HG03060 (cell line): ENCODE measurements around the gene C1orf232.

Source experiments
- ATAC-seq: cut with Tn5 transposase; IDR thresholded peaks from one replicate; pipeline ENCODE4 v1.9.1; 2021; ENCODE audit warnings: low read depth, moderate number of reproducible peaks; ENCODE audit not compliant: unreplicated experiment

The C1orf232 gene

GRCh38 chr1:26158908-26159742 lies 9.6 kb downstream of the C1orf232 start, which contains the start of gene FAM110D:
TSS of gene FAM110D (plus strand) at chr1:26159079. CDS start at chr1:26161292, 2,213 bp downstream.
- no peak for ATAC-seq

- ATAC-seq = no peak
Measured at GRCh38 chr1:26158271-26158907, 10.4 kb downstream of the C1orf232 start.

- ATAC-seq = no peak
Measured at GRCh38 chr1:26156285-26157038, 12.3 kb downstream of the C1orf232 start.

GRCh38 chr1:26155370-26156284 lies 13.1 kb downstream of the C1orf232 start:
- ATAC-seq = no peak

- ATAC-seq = no peak
Measured at GRCh38 chr1:26154750-26155149, 14.0 kb downstream of the C1orf232 start.

GRCh38 chr1:26153966-26154532 lies 14.7 kb downstream of the C1orf232 start:
- no peak for ATAC-seq

GRCh38 chr1:26148887-26149286 lies 19.9 kb downstream of the C1orf232 start:
- ATAC-seq = no peak

- no peak for ATAC-seq
Measured at GRCh38 chr1:26145960-26146294, 22.8 kb downstream of the C1orf232 start.

- ATAC-seq = no peak
Measured at GRCh38 chr1:26145041-26145959, 23.5 kb downstream of the C1orf232 start.

- ATAC-seq = no peak
Measured at GRCh38 chr1:26142159-26142558, 26.6 kb downstream of the C1orf232 start.

- ATAC-seq = no peak
Measured at GRCh38 chr1:26138974-26139558, 29.7 kb downstream of the C1orf232 start.

- no peak for ATAC-seq
Measured at GRCh38 chr1:26134466-26134865, 34.3 kb downstream of the C1orf232 start.

- ATAC-seq = no peak
Measured at GRCh38 chr1:26132834-26133167, 36.0 kb downstream of the C1orf232 start.

GRCh38 chr1:26132128-26132833 lies 36.5 kb downstream of the C1orf232 start:
- no peak for ATAC-seq

- ATAC-seq = no peak
Measured at GRCh38 chr1:26130695-26131094, 38.1 kb downstream of the C1orf232 start.

GRCh38 chr1:26129778-26130177 lies 39.0 kb downstream of the C1orf232 start:
- ATAC-seq = no peak

- no peak for ATAC-seq
Measured at GRCh38 chr1:26127235-26128163, 41.3 kb downstream of the C1orf232 start.
